Mammary epithelial cell (primary cell): ENCODE results near the gene MYCBPAP.
A peak's percentile ranks its signal among the peaks of the same experiment; 100 is the strongest.

Source experiments
- CTCF ChIP-seq, 2 donors: IDR thresholded peaks in 1 of 2; conservative IDR thresholded peaks in 1 of 2; 2 replicates each; pipeline ENCODE4 v1.5.1; 2011 to 2012; ENCODE audit warnings: inconsistent platforms in 2 of 2, low read length in 2 of 2, mild to moderate bottlenecking in 2 of 2, control low read depth in 1 of 2, low read depth in 1 of 2; ENCODE audit not compliant: insufficient read depth in 1 of 2; ENCODE audit errors: extremely low read depth in 1 of 2
- EZH2 ChIP-seq: IDR thresholded peaks from 2 replicates; pipeline ENCODE4 v1.6.1; 2012; ENCODE audit warnings: low read length, inconsistent platforms, borderline replicate concordance

GRCh38 chr17:50501054-50501453, 7.2 kb upstream of the MYCBPAP start:
- TF ChIP-seq CTCF (conservative IDR thresholded peaks at IDR 0.05 in 1 of 2, IDR thresholded peaks at IDR 0.05 in 1 of 2; ENCODE audit: extremely low read depth in 1 of 2, insufficient read depth in 1 of 2, low read depth in 1 of 2, low read length in 2 of 2): peak; percentile 26 to 54
- TF ChIP-seq EZH2: no peak
